ENCODE measurements around the gene GLP2R. TPM values are rescaled to one million over a fixed set of nuclear protein-coding genes. Genes with fewer than 3 reads are reported as not detected.

GLP2R gene
- polyA plus RNA-seq, 12 donors = 0.04 to 0.12 (median 0.05) TPM; not detected in 8

GRCh38 chr17:9850151-9850550, 24.4 kb downstream of the GLP2R start:
- DNase-seq = no peak

- no peak for DNase-seq
These were observed 28.5 kb downstream of the GLP2R start for GRCh38 chr17:9854255-9854654.

GRCh38 chr17:9855036-9855435, 29.3 kb downstream of the GLP2R start:
- DNase-seq = no peak

DNA sequence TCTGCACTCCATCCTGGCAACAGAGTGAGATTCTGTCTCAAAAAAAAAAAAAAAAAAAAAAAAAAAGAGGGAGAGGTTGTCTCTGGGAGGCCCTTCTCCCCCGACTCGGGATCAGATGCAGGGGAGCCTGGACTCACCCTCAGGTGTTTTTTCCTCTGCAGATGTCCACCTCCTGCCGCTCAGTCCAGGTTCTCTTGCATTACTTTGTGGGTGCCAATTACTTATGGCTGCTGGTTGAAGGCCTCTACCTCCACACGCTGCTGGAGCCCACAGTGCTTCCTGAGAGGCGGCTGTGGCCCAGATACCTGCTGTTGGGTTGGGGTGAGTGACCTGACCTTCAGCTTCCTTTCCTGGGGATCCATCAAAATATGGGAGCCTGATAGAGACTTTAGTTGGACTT, 34.1 kb downstream of the GLP2R start:
- DNase-seq = no peak

DNA sequence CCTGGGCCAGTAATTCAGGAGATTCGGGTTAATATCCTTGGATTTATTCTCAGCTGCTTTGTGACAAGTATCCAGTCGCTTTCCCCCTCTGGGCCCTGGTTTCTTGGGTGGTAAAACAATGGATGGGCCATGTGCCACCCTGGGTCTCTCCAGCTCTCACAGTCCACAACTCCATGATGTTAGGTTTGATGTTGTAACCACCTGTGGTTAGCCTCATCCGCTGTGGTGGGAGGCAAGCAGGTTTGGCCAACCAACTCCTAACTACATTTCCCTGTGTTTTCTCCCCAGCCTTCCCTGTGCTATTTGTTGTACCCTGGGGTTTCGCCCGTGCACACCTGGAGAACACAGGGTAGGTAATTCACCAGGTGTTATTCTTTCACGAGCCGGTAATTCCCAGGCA, 35.1 kb downstream of the GLP2R start:
- DNase-seq = no peak

DNA sequence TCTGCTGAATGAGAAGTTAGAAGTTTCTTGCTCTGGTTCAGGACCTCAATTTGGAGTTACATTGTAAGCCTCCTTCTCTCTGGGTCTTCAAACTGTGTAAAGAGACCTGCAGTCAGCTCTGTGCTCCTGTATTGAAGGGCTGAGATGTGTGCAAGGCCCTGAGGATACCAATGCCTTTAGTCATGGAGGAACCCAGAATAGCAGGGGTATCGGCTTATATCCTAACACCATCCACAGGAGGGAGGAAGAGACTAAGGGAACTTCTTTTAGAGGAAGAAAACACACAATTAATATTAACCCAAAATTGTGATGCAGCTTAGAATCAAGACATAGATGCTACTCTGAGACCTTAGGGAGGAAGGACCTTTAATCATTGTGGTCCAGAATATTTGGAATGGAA, 36.5 kb downstream of the GLP2R start:
- no peak for DNase-seq

GRCh38 chr17:9862949-9863348, 37.2 kb downstream of the GLP2R start:
- no peak for DNase-seq

DNA sequence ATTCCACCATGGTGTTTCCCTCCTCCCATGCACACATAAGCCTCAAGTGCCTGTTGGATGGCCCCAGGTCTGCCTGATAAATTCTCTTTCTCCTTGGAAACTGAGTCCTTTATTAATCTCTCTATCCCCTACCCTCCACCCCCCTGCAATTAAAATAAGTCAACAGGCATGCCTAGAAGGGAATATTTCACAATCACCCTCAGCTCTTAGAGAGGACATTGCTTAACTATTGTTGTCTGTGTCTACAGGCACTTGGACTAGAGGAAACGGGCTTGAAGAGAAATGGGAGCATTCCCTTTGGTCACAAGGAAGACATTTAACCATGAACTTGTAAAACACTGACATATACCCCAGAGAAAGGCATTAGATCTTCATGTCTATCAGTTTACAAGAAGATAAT, 39.9 kb downstream of the GLP2R start:
- DNase-seq = no peak

DNA sequence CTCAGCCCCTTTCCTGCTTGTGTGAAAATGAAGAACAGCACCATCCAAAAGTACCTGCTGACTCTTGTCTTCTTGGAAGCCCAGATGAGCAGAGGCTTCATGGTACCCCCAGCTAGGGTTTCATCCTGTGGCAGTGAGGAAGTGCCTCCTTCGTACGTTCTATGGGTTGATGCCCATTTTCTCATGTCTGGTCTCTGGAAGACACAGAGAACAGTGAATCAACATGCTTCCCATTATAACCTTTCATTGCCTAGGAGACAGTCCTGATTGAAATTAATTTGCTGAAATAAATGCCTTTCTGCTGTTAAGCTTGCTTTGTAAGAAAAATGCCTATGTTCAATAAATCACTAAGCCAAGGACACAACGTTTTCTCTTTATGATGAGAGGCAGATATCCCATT, 42.8 kb downstream of the GLP2R start:
- DNase-seq = no peak

DNA sequence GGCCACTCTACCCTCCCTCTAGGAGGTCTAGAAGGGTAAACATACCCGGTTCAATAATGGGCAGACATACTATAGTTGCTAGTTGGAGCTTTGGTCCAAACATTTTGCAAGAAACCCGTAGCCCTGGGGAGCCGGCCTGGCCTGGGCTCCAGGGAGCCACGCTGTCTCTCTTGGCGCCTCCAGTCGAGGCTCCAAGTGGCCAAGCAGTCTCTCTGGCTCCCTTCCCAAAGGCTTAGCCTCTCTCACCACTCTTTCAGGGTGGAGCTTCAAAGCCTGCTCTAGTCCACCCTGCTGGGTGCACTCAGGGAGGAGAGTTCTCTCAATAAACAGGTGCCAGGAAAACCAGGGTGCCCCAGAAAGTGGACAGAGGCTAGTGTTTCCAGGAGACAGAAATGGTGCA, 47.1 kb downstream of the GLP2R start:
- no peak for DNase-seq

DNA sequence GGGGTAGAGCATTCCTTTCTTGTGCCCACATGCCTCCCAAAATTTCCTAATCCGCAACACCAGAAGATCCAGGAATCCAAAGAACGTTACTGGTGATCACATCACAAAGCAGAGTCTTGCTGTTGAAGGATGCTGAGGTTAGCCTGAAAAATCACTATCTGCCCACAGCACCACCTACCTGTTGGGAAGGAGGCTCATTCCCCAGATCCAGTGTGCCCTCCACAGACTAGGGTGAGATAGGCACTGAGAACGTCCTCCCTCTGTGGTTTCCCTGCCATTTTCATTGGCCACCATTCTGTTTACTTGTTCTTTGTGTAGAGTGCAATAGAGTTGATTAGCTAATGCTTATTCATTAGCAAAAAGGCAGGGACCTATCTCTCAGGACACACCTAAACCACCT, 49.0 kb downstream of the GLP2R start:
- DNase-seq = no peak

DNA sequence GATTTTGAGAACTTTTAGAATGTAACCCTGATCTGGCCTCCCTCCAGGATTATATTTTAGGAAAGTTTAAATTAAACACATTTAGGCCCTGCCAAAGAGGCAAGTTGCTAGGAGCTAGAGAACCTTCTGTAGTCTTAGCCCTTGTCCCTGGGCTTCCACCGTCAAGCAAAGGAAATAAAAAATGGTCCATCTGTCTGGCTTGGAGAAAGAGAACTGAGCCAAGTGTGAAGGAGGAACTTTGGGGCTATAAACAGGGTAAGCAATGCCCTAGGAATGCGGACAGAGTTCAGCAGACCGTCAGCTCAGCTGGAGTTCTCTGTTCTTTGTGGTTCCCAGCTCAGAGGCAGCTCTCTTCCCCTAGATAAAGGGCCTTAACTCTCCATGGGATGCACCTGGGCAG, 49.7 kb downstream of the GLP2R start:
- DNase-seq = no peak

DNA sequence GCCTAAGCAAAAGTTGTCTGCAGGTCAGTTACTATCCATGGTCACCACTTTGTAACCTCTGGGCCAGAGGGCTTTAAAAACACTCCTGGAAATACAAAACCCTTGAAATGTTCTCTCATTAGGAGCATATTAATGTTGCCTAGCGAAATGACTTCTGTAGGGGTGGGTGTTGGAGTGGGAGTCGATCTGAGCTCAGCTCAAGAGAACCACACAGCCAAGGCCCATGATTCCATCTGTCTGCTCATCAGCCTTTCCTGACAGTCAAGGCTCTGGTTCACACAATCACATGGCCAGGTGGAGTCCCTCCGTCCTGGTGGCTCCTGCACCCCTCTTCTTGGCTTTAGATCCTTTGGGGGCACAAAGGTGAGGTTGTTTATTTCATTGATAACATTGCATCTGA, 52.6 kb downstream of the GLP2R start:
- DNase-seq = no peak

- DNase-seq = no peak
These were observed 53.2 kb downstream of the GLP2R start for GRCh38 chr17:9878786-9879525.

- DNase-seq = no peak
These were observed 54.9 kb downstream of the GLP2R start for GRCh38 chr17:9880582-9880999.

GRCh38 chr17:9883451-9883850, 57.7 kb downstream of the GLP2R start:
- no peak for DNase-seq

GRCh38 chr17:9886141-9886930, 60.6 kb downstream of the GLP2R start:
- no peak for DNase-seq

- no peak for DNase-seq
These were observed 61.8 kb downstream of the GLP2R start for GRCh38 chr17:9887508-9887907.

DNA sequence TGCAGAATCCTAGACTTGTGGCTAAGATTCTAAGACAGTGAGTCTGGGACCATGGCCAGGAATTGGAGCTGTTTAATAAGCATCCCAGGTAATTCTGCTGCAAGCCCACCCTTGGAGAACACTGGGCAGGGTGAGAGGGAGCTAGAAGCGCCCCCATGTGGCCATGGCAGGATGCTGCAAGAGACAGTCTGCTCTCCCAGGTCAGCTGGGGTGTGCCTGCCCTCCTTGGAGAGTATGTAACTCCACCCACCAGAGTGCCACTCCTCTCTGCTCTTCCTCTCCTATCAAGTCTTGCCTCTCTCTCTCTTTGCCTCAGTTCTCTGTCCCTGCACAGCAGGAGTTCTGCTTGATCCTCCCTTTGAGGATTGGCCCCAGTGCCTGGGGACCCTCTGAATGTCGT, 64.4 kb downstream of the GLP2R start:
- DNase-seq = no peak

DNA sequence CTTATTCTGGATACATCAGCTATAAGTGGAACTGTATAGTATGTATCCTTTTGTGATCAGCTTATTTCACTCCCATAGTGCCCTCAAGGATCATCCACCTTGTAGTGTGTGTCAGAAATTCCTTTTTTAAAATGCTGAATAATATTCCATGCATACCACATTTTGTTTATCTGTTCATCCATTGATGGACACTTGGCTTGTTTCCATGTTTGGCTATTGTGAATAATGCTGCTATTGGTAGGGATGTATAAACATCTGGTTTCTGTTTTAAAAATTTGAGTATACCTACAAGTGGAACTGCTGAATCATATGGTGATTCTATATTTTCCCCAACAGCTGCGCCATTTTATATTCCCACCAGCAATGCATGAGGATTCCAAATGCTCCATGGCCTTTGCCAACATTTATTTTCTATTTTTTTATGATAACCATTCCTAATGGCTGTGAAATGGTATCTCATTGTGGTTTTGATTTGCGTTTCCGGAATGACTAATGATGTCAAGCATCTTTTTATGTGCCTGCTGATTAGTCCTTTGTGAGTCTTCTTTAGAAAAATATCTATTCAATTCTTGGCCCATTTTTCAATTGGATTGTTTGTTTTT, 67.8 kb downstream of the GLP2R start:
- no peak for DNase-seq

DNA sequence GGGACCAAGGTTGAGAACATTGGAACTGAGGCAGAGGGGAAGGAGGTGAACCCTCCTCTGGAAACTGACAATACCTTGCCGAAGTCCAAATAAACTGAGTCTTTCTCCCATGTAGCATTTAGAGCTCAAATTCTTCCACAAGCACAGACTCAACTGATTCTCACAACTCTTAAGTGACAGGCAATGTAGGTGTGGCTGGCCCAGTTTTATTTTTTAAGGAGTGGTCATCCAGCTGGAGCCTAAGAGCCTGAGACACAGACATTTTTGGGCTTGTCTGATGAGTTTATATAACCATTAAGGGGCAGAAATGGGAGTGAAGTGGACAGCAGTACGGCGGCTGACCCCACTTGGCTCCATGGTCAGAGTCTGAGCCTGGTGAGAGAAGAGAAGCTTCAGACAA, 68.5 kb downstream of the GLP2R start:
- no peak for DNase-seq

- DNase-seq = no peak
These were observed 70.2 kb downstream of the GLP2R start for GRCh38 chr17:9895923-9896322.

DNA sequence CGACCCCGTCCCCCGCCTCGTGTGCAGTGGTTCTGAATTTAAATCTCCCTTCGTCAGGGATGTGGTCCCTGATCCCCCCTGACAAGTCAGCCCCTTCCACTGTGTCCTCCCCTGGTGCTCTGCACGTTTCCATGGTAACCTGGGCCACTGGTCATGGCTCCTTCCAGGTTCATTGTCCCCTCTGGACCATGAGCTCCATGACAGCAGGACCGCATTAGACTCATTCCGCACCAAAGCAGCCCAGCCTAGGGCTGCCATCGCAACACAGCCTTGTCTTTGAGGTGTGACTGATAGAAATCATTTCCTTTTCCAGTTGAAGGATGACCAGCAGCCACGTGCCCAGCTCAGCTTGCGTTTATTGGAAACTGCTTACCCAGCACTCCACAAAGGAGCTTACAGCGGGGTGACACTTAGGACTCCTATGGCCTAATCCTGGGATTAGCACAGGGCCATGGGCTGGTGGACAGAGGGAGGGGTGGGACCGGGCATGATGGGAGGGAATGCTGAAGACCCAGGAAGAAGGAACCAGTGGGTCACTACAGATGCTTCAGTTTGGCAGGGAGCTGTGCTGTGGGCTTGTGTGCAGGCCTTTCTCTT, 71.7 kb downstream of the GLP2R start:
- no peak for DNase-seq

All from muscle of arm (tissue), 12 donors.